WTC11 (cell line): Measurements from ENCODE around the gene PCSK5. TPM values are rescaled to one million over a fixed set of nuclear protein-coding genes. Genes with fewer than 3 reads are reported as not detected.

Experiments
- ATAC-seq: fragments of 200-7000 bp; cut with Tn5 transposase; 2 replicates; pipeline ENCODE4 v1.10.0; 2021; ENCODE audit warnings: mild to moderate bottlenecking, moderate library complexity
- CTCF ChIA-PET: fragments of 300-600 bp; sonication (Branson Sonifier 250); formaldehyde crosslinking; loops from one replicate; lab custom pipeline; 2021; ENCODE audit warnings: antibody characterized with exemption; lab: Charles Lee
- POLR2A ChIA-PET: fragments of 350-600 bp; sonication (Branson Sonifier 250); formaldehyde crosslinking; loops from one replicate; lab custom pipeline; 2021; ENCODE audit warnings: antibody characterized with exemption; lab: Charles Lee
- DNase-seq: peaks from one replicate; pipeline ENCODE4 v3.0.0; 2021; ENCODE audit warnings: low spot score
- H3K27ac Mint-ChIP-seq: 2 replicates; pipeline ENCODE4 v1.8.0; 2021; ENCODE audit warnings: mixed read lengths
- H3K27me3 Mint-ChIP-seq: 2 replicates; pipeline ENCODE4 v1.8.0; 2021; ENCODE audit warnings: low read depth, mild to moderate bottlenecking, moderate library complexity, mixed read lengths
- H3K36me3 Mint-ChIP-seq: 2 replicates; pipeline ENCODE4 v1.8.0; 2021; ENCODE audit warnings: mixed read lengths
- H3K4me1 Mint-ChIP-seq: 2 replicates; pipeline ENCODE4 v1.8.0; 2022; ENCODE audit warnings: mixed read lengths
- H3K4me3 Mint-ChIP-seq: 2 replicates; pipeline ENCODE4 v1.8.0; 2021; ENCODE audit warnings: mild to moderate bottlenecking, moderate library complexity, mixed read lengths
- H3K9me3 Mint-ChIP-seq: 2 replicates; pipeline ENCODE4 v1.8.0; 2021; ENCODE audit warnings: mixed read lengths
- AR ChIP-seq: fragments of 250-450 bp; sonication (Bioruptor Pico); IDR thresholded peaks from 2 replicates; pipeline ENCODE4 v1.9.0; 2021; ENCODE audit warnings: mild to moderate bottlenecking
- ESRRA ChIP-seq: sonication (generic); formaldehyde crosslinking; IDR thresholded peaks from 2 replicates; pipeline ENCODE4 v1.8.1; 2022; ENCODE audit warnings: mild to moderate bottlenecking, missing genetic modification reagents, borderline replicate concordance
- FOXJ3 ChIP-seq: sonication (generic); formaldehyde crosslinking; IDR thresholded peaks from 2 replicates; pipeline ENCODE4 v1.9.0; 2021; ENCODE audit warnings: missing genetic modification reagents, mild to moderate bottlenecking, borderline replicate concordance
- GRHL2 ChIP-seq: fragments of 250-450 bp; sonication (Bioruptor Pico); IDR thresholded peaks from 2 replicates; pipeline ENCODE4 v1.8.0; 2022; ENCODE audit warnings: mild to moderate bottlenecking, moderate library complexity; ENCODE audit not compliant: insufficient replicate concordance, severe bottlenecking
- IRF1 ChIP-seq: sonication (generic); formaldehyde crosslinking; IDR thresholded peaks from 2 replicates; pipeline ENCODE4 v1.8.0; 2023; ENCODE audit warnings: missing genetic modification reagents
- MYBL2 ChIP-seq: sonication (generic); formaldehyde crosslinking; IDR thresholded peaks from 2 replicates; pipeline ENCODE4 v1.8.1; 2023; ENCODE audit warnings: mild to moderate bottlenecking, moderate library complexity, missing genetic modification reagents
- STAT6 ChIP-seq: sonication (generic); formaldehyde crosslinking; conservative IDR thresholded peaks from 2 replicates; pipeline ENCODE4 v1.8.1; 2023; ENCODE audit warnings: mild to moderate bottlenecking, low read depth, missing genetic modification reagents, moderate library complexity
- USF2 ChIP-seq: sonication (generic); formaldehyde crosslinking; IDR thresholded peaks from 2 replicates; pipeline ENCODE4 v1.8.1; 2023; ENCODE audit warnings: mild to moderate bottlenecking, missing genetic modification reagents, moderate library complexity
- ZNF416 ChIP-seq: fragments of 250-450 bp; sonication (Bioruptor Pico); IDR thresholded peaks from 2 replicates; pipeline ENCODE4 v1.9.0; 2021; ENCODE audit warnings: mild to moderate bottlenecking, inconsistent platforms
- ZNF425 ChIP-seq: fragments of 250-450 bp; sonication (Bioruptor Pico); conservative IDR thresholded peaks from 2 replicates; pipeline ENCODE4 v1.9.0; 2021; ENCODE audit warnings: mild to moderate bottlenecking
- total RNA-seq: library from RNA; stranded (reverse); gene quantifications from 3 replicates; pipeline ENCODE4 v1.2.3, GENCODE V29; 2021
- TF ChIP-seq, protein P1 (sequence below): sonication (generic); formaldehyde crosslinking; IDR thresholded peaks from 2 replicates; pipeline ENCODE4 v1.8.0; 2023; ENCODE audit warnings: missing genetic modification reagents, mild to moderate bottlenecking, borderline replicate concordance
- TF ChIP-seq, protein P2 (sequence below): sonication (generic); formaldehyde crosslinking; IDR thresholded peaks from 2 replicates; pipeline ENCODE4 v1.8.1; 2023; ENCODE audit warnings: mild to moderate bottlenecking, missing genetic modification reagents, moderate library complexity

The PCSK5 gene
- total RNA-seq, 1 experiment from 2014 or later, result 30.6 TPM

DNA sequence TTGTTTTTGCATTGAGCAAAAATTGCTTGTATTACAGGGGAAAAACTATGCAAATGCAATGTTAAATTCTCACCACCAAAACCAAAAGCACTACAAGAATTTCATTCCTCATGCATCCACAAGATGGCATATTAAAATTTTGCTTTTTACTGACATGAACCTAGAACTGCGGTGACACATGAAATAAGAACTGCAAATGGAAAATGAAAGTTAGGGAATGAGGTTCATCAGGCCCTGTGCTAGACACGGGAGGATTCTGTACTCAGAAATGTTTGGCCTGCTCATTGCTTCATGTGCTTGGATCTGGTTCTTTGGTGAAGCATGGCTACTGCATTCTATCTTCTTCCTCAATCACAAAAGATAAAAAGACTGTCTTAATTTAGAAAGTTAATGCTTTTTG lies 512.9 kb downstream of the PCSK5 start:
- Mint-ChIP-seq H3K36me3 (no peaks in the 10 kb centered on the region), H3K4me3 (no peak overlapping the region), H3K27me3 (no peaks in the 10 kb centered on the region; the same call in 1 of the 2 replicates), H3K27ac (no peak overlapping the region), H3K4me1 (peaks cover 13% of the 10 kb centered on the region), H3K9me3 (no peaks in the 10 kb centered on the region)
- no peak for TF ChIP-seq IRF1
- TF ChIP-seq ZNF416 (CRISPR knock-in tag), result no peak
- TF ChIP-seq, protein P1, sequence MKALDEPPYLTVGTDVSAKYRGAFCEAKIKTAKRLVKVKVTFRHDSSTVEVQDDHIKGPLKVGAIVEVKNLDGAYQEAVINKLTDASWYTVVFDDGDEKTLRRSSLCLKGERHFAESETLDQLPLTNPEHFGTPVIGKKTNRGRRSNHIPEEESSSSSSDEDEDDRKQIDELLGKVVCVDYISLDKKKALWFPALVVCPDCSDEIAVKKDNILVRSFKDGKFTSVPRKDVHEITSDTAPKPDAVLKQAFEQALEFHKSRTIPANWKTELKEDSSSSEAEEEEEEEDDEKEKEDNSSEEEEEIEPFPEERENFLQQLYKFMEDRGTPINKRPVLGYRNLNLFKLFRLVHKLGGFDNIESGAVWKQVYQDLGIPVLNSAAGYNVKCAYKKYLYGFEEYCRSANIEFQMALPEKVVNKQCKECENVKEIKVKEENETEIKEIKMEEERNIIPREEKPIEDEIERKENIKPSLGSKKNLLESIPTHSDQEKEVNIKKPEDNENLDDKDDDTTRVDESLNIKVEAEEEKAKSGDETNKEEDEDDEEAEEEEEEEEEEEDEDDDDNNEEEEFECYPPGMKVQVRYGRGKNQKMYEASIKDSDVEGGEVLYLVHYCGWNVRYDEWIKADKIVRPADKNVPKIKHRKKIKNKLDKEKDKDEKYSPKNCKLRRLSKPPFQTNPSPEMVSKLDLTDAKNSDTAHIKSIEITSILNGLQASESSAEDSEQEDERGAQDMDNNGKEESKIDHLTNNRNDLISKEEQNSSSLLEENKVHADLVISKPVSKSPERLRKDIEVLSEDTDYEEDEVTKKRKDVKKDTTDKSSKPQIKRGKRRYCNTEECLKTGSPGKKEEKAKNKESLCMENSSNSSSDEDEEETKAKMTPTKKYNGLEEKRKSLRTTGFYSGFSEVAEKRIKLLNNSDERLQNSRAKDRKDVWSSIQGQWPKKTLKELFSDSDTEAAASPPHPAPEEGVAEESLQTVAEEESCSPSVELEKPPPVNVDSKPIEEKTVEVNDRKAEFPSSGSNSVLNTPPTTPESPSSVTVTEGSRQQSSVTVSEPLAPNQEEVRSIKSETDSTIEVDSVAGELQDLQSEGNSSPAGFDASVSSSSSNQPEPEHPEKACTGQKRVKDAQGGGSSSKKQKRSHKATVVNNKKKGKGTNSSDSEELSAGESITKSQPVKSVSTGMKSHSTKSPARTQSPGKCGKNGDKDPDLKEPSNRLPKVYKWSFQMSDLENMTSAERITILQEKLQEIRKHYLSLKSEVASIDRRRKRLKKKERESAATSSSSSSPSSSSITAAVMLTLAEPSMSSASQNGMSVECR (CRISPR knock-in tag), result no peak
- no peak for TF ChIP-seq MYBL2 (CRISPR knock-in tag)
- TF ChIP-seq ESRRA (CRISPR knock-in tag), result no peak
- TF ChIP-seq STAT6 (CRISPR knock-in tag), result no peak
- TF ChIP-seq, protein P2, sequence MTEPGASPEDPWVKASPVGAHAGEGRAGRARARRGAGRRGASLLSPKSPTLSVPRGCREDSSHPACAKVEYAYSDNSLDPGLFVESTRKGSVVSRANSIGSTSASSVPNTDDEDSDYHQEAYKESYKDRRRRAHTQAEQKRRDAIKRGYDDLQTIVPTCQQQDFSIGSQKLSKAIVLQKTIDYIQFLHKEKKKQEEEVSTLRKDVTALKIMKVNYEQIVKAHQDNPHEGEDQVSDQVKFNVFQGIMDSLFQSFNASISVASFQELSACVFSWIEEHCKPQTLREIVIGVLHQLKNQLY (CRISPR knock-in tag), result no peak
- TF ChIP-seq GRHL2 (CRISPR knock-in tag), result no peak
- no peak for TF ChIP-seq AR (CRISPR knock-in tag)
- TF ChIP-seq ZNF425 (CRISPR knock-in tag), result no peak
- TF ChIP-seq USF2 (CRISPR knock-in tag), result no peak
- no peak for TF ChIP-seq FOXJ3 (CRISPR knock-in tag)
- no peak for ATAC-seq
- no peak for DNase-seq
- ChIA-PET CTCF (no interaction called here), POLR2A (no interaction called here)
